Measurements from ENCODE around the gene CLEC10A.
"Not testable (repeated sequence)": the region's sequence is repeated elsewhere in the genome, so short reads cannot be mapped to it uniquely, and the experiment has no call there.

The CLEC10A gene

GRCh38 chr17:7108981-7109380, 28.9 kb upstream of the CLEC10A start:
- no peak for DNase-seq (ENCODE audit: low spot score)

GRCh38 chr17:7108560-7108925, 28.5 kb upstream of the CLEC10A start:
- no peak for DNase-seq (ENCODE audit: low spot score)
- no peak for TF ChIP-seq CTCF (IDR thresholded peaks at IDR 0.05; ENCODE audit: extremely low read depth, insufficient read depth, missing control alignments)
- in situ Hi-C loops (cut with MboI; ENCODE audit: low pct_unique_long_range_greater_than_20kb, low sequenced_read_pairs, unreplicated experiment) = no loop called here

More at GRCh38 chr17:7108981-7109380, 28.9 kb upstream of the CLEC10A start:
- in situ Hi-C loops (cut with MboI; ENCODE audit: low pct_unique_long_range_greater_than_20kb, low sequenced_read_pairs, unreplicated experiment) = no loop called here
- TF ChIP-seq CTCF (IDR thresholded peaks at IDR 0.05; ENCODE audit: extremely low read depth, insufficient read depth, missing control alignments) = no peak

DNA sequence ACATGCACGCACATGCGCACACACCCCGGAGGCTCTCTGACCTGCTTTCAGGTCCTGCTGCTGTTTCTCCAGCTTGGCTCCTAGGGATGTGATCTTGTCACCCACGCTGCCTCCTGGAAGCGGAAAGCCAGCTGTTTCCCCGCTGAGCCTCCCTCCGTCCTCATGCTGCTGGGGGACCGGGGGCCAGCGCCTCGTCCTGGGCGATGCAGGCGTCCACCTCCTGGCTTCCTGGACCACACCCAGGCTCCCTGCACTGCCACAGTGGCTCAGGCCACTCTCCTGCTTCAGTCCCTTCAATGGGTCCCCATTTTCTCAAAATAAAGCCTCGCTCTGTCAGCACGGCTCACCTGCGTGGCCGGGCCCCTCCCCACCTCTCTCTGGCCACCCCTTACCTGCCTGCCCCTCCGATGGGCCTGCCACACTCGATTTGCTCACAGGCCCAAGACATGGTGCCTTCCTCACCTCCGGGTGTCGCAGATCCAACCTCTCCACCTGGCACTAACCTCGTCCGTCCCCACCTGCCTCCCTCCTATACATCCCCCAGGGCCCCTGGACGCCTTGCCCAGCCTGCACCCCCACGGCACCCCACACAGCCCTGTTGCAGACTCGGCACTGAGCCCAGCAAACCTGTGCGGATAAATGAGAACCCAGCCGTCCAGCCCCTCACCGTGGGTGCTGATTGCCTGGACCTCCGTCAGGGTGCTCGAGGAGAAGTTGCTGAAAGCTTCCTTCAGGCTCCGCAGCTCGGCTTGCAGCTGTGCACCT, 27.9 kb upstream of the CLEC10A start:
- no peak for DNase-seq (ENCODE audit: low spot score)
- in situ Hi-C loops (cut with MboI; ENCODE audit: low pct_unique_long_range_greater_than_20kb, low sequenced_read_pairs, unreplicated experiment) = no loop called here
- no peak for TF ChIP-seq CTCF (IDR thresholded peaks at IDR 0.05; ENCODE audit: extremely low read depth, insufficient read depth, missing control alignments)

DNA sequence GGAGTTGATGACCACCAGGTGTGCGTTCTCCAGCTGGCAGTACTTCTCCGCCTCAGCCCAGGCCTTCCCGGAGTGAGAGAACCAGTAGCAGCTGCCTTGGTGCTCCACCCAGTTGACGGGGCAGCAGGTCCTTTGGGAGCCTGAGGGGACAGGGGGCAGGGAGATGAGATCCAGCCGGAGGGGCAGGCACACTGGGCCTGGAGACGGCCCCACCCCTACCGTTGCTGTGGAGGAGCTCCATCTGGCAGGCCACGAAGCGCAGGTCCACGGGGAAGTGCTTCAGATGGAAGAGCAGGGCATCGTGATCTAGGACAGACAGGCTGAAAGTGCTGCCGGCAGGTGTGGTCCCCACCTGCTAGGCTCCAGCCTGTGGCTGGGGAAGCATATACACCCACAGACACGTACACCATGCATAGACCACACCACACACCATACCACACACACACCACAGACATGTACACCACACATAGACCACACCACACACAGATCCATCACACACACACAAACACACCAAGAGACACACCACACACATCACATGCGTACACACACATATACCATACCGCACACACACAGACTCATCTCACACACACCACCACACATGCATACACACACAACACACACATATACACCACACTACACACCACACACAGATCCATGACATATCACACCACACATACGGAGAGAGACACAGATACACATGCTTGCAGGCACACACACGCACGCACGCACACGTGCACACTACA, 27.1 kb upstream of the CLEC10A start:
- in situ Hi-C loops (cut with MboI; ENCODE audit: low pct_unique_long_range_greater_than_20kb, low sequenced_read_pairs, unreplicated experiment) = no loop called here
- no peak for TF ChIP-seq CTCF (IDR thresholded peaks at IDR 0.05; ENCODE audit: extremely low read depth, insufficient read depth, missing control alignments)
- DNase-seq (ENCODE audit: low spot score) = no peak

GRCh38 chr17:7102421-7102820, 22.4 kb upstream of the CLEC10A start:
- DNase-seq (ENCODE audit: low spot score) = peak; percentile 15
- in situ Hi-C loops (cut with MboI; ENCODE audit: low pct_unique_long_range_greater_than_20kb, low sequenced_read_pairs, unreplicated experiment) = no loop called here
- TF ChIP-seq CTCF (IDR thresholded peaks at IDR 0.05; ENCODE audit: extremely low read depth, insufficient read depth, missing control alignments) = no peak

- TF ChIP-seq CTCF (IDR thresholded peaks at IDR 0.05; ENCODE audit: extremely low read depth, insufficient read depth, missing control alignments) = no peak
- no peak for DNase-seq (ENCODE audit: low spot score)
- in situ Hi-C loops (cut with MboI; ENCODE audit: low pct_unique_long_range_greater_than_20kb, low sequenced_read_pairs, unreplicated experiment) = no loop called here
Measured at GRCh38 chr17:7101531-7101930, 21.5 kb upstream of the CLEC10A start.

GRCh38 chr17:7100641-7101379, 20.8 kb upstream of the CLEC10A start:
- in situ Hi-C loops (cut with MboI; ENCODE audit: low pct_unique_long_range_greater_than_20kb, low sequenced_read_pairs, unreplicated experiment); DNase-seq (ENCODE audit: low spot score): not testable (repeated sequence)

Measured in GM13977 (cell line).